Activated naive CD8-positive, alpha-beta T cell (primary cell): ENCODE data around the gene CRYGN.

Experiments used
- H3K27ac Mint-ChIP-seq: one replicate; pipeline ENCODE4 v1.8.0; 2021; ENCODE audit warnings: mixed read lengths
- H3K27me3 Mint-ChIP-seq: one replicate; pipeline ENCODE4 v1.8.0; 2021; ENCODE audit warnings: mixed read lengths
- H3K36me3 Mint-ChIP-seq: one replicate; pipeline ENCODE4 v1.8.0; 2021; ENCODE audit warnings: mixed read lengths
- H3K4me1 Mint-ChIP-seq: one replicate; pipeline ENCODE4 v1.8.0; 2021; ENCODE audit warnings: low read depth, mixed read lengths
- H3K4me3 Mint-ChIP-seq: one replicate; pipeline ENCODE4 v1.8.0; 2021; ENCODE audit warnings: mild to moderate bottlenecking, mixed read lengths
- H3K9me3 Mint-ChIP-seq: one replicate; pipeline ENCODE4 v1.8.0; 2021; ENCODE audit warnings: low read depth, mixed read lengths

The CRYGN gene

GRCh38 chr7:151413241-151413640 is 26.7 kb downstream of the CRYGN start:
- H3K27ac Mint-ChIP-seq, result no peak overlapping the region
- H3K27me3 Mint-ChIP-seq, result peaks cover 11% of the 10 kb centered on the region
- H3K4me3 Mint-ChIP-seq, result no peak overlapping the region
- H3K9me3 Mint-ChIP-seq, result no peaks in the 10 kb centered on the region
- peaks cover 2% of the 10 kb centered on the region for H3K36me3 Mint-ChIP-seq
- H3K4me1 Mint-ChIP-seq, result peaks cover 36% of the 10 kb centered on the region

DNA sequence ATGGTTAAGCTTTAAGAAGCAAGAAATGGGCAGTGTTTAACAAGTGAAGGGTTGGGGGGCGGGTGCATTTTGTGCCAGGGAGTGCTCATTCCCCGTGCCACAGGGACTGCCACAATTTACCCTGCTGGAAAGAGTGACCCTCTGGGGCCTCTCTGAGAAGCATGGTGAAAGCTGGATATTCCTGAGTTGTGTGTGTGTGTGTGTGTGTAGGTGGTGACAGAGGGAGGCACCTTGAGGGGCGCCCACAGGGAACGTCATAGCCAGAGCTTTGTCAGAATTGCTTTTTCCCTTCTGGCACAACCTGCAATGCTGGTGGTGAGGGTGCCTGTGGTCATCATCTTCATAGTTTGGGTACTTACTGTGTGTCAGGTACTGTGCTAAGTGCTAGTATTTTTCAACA is 27.6 kb downstream of the CRYGN start:
- peaks cover 11% of the 10 kb centered on the region for H3K27me3 Mint-ChIP-seq
- no peak overlapping the region for H3K4me3 Mint-ChIP-seq
- no peak overlapping the region for H3K27ac Mint-ChIP-seq

DNA sequence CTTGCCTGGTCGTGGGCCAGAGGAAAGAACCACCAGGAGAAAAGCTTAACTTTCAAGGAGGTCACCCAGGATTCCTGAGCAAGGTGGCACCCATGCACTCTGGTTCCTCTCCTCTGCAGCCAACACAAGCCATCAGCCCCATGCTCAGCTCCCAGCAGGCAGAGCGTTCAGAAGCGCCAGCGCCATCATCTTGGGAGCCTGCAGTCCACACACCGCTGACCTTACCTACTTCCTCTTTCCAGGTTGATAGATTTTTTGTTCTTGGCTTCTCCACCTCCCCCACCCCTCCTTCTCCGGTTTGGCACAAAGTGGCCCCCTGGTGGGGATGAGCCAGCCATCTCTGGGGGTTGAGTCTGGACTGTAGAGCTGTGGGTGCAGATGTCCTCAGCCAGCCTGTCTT is 28.4 kb downstream of the CRYGN start:
- Mint-ChIP-seq H3K27me3 (peaks cover 11% of the 10 kb centered on the region), H3K9me3 (no peaks in the 10 kb centered on the region), H3K4me1 (peaks cover 36% of the 10 kb centered on the region), H3K4me3 (no peak overlapping the region), H3K36me3 (no peaks in the 10 kb centered on the region), H3K27ac (no peak overlapping the region)

More for the DNA sequence above, 27.6 kb downstream of the CRYGN start:
- Mint-ChIP-seq H3K9me3 (no peaks in the 10 kb centered on the region), H3K36me3 (peaks cover 2% of the 10 kb centered on the region), H3K4me1 (peaks cover 36% of the 10 kb centered on the region)

DNA sequence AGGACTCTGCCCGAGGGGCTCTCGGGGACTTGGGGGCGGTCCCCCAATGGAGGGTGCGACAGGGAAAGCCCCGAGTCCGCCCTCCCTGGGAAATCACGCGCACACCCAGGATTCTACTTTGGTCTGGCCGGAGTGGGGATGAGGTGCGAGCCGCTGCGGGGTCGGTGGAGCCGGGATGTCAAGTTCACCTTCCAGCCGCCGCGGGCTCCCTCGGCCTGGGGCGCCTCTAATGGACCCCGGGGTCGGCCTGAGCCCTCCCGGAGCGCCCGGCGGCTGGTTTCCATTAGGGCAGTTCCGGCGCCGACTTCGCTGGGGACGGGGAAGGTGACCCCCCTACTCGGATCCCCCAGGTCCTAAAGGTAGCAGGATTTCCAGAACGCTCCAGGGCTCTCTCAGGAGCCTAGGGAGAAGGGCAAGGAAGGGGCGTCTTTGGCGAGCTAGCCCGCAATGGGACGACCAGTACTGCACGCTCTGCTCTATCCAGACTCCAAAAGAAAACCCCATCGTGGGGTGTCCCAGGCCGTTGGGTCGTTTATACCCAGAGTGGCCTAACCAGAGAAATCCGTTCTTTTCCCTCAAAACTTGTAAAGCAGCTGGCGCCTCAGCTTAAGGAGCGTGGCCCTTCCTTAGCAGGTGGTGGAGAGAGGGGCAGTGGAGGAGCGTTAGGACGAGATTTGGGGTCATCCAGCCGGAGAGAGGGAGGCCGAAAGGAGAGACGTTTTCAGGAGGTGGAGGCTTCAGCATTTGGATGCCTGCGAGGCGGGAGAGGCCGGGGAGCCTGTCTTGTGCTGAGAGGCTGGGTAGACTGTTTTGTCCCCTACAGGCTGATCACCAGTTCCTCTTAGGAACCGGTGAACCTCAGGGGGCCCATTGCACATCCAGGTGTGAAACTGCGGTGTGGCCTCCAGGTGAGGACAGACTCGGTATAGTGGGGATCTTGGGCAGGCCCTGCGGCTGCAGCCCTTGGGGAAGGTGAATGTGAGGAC is 29.2 kb downstream of the CRYGN start:
- Mint-ChIP-seq H3K4me3 (peak overlapping the region; percentile 48), H3K36me3 (no peaks in the 10 kb centered on the region), H3K27me3 (peaks cover 11% of the 10 kb centered on the region), H3K4me1 (peaks cover 36% of the 10 kb centered on the region), H3K9me3 (no peaks in the 10 kb centered on the region), H3K27ac (no peak overlapping the region)

GRCh38 chr7:151409667-151410404 is 30.1 kb downstream of the CRYGN start, which contains the start of gene WDR86:
Gene WDR86, minus strand, starts transcription at chr7:151410038. Its CDS starts 449 bp downstream, at chr7:151409589.
- Mint-ChIP-seq H3K4me1 (peaks cover 34% of the 10 kb centered on the region), H3K4me3 (peak within 1 kb of the TSS; percentile 90), H3K9me3 (no peaks in the 10 kb centered on the region), H3K27ac (no peak within 1 kb of the TSS), H3K36me3 (no peaks in the 10 kb centered on the region), H3K27me3 (peaks cover 11% of the 10 kb centered on the region)

- H3K4me3 Mint-ChIP-seq, result peak overlapping the region; percentile 90
- no peaks in the 10 kb centered on the region for H3K9me3 Mint-ChIP-seq
- peaks cover 28% of the 10 kb centered on the region for H3K4me1 Mint-ChIP-seq
- H3K27me3 Mint-ChIP-seq, result peaks cover 11% of the 10 kb centered on the region
- H3K36me3 Mint-ChIP-seq, result no peaks in the 10 kb centered on the region
- H3K27ac Mint-ChIP-seq, result no peak overlapping the region
Measured at GRCh38 chr7:151408839-151409666, 30.9 kb downstream of the CRYGN start.

DNA sequence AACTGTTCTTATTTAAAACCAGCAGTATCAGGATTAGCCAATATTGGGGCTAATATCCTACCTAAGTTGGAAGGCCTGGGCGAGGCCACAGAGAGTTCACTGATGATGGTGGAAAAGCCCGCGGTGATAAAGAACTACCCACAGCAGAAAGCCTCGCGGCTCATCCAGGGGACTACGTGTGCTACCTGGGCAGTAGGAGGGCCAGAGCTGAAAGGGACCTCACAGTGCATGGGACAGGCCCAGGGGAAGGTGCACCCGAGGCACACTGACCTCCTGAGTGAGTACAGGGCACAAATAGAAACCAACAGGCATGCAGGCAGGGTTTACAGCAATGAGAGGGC is 31.5 kb downstream of the CRYGN start:
- no peaks in the 10 kb centered on the region for H3K36me3 Mint-ChIP-seq
- H3K27ac Mint-ChIP-seq, result no peak overlapping the region
- H3K27me3 Mint-ChIP-seq, result peaks cover 11% of the 10 kb centered on the region
- no peaks in the 10 kb centered on the region for H3K9me3 Mint-ChIP-seq
- H3K4me3 Mint-ChIP-seq, result peak overlapping the region; percentile 90
- H3K4me1 Mint-ChIP-seq, result peaks cover 23% of the 10 kb centered on the region

- Mint-ChIP-seq H3K9me3 (no peaks in the 10 kb centered on the region), H3K27me3 (peaks cover 11% of the 10 kb centered on the region), H3K27ac (no peak overlapping the region), H3K4me3 (no peak overlapping the region), H3K4me1 (peaks cover 15% of the 10 kb centered on the region), H3K36me3 (no peaks in the 10 kb centered on the region)
Measured at GRCh38 chr7:151406886-151407583, 32.9 kb downstream of the CRYGN start.

DNA sequence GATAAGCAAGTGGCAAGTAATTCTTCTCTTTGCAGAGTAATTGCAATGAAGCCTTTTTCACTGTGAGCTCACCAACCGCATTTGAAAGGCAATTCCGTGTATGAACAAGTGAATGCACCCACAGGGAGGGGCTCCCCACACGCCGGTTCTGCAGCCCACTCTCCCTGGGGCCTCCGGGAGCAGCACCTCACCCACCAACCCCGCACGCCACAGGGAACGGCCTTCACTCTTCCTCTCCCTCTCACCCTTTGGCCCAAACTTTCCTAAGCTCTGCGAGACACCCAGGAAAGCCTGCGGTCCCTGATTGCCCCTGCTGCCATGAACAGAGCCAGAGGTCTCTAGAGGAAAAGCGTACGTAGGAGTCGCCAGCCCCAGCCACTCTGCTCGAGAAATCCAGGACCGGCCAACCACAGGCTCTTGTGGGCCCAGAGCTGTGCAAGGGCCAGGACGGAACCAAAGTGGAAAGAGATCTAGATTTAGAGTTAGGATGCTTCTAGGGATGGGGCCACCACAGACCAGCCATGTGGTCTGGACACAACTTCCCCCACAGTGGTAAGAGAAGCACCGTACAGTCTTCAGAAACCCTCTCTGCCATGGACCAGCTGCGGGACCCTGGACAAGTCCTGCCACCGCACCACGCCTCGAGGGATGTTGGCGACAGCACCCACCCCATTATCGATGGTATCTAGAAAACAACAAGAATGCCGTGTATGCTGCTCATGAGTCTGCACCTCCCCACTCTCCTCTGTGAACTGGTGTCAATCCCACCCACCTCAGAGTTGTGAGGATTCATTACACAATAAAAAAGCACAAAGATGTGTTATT is 33.7 kb downstream of the CRYGN start:
- peaks cover 10% of the 10 kb centered on the region for H3K27me3 Mint-ChIP-seq
- H3K36me3 Mint-ChIP-seq, result no peaks in the 10 kb centered on the region
- peaks cover 13% of the 10 kb centered on the region for H3K4me1 Mint-ChIP-seq
- no peaks in the 10 kb centered on the region for H3K9me3 Mint-ChIP-seq
- H3K27ac Mint-ChIP-seq, result no peak overlapping the region
- no peak overlapping the region for H3K4me3 Mint-ChIP-seq

GRCh38 chr7:151405588-151405987 is 34.4 kb downstream of the CRYGN start:
- Mint-ChIP-seq H3K9me3 (no peaks in the 10 kb centered on the region), H3K27me3 (peaks cover 5% of the 10 kb centered on the region), H3K4me3 (no peak overlapping the region), H3K27ac (no peak overlapping the region), H3K36me3 (no peaks in the 10 kb centered on the region), H3K4me1 (peaks cover 6% of the 10 kb centered on the region)

DNA sequence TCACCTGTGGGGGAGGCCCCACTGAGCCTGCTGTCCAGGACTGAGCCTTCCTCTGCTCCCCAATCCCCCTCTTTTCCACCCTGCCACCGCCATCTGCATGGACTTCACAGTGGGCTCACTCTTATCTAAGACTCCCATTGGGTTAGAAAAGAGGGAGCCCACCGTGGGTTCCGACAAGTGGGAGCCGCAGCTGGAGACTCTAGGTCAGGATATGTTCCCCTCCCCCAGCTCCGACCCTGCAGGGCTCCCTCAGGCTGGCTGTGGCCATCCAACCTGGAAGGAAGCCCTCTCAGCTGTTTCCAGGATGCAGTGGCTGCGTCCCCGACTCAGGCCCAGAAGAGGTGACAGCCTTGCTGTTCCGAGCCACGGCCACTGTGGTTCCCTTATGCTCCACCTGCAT is 34.9 kb downstream of the CRYGN start:
- H3K9me3 Mint-ChIP-seq, result no peaks in the 10 kb centered on the region
- peaks cover 6% of the 10 kb centered on the region for H3K4me1 Mint-ChIP-seq
- peaks cover 5% of the 10 kb centered on the region for H3K27me3 Mint-ChIP-seq
- no peak overlapping the region for H3K4me3 Mint-ChIP-seq
- no peak overlapping the region for H3K27ac Mint-ChIP-seq
- H3K36me3 Mint-ChIP-seq, result no peaks in the 10 kb centered on the region

GRCh38 chr7:151404216-151405011 is 35.5 kb downstream of the CRYGN start:
- Mint-ChIP-seq H3K9me3 (no peaks in the 10 kb centered on the region), H3K27me3 (peaks cover 5% of the 10 kb centered on the region), H3K4me1 (peaks cover 6% of the 10 kb centered on the region), H3K36me3 (no peaks in the 10 kb centered on the region), H3K4me3 (no peak overlapping the region), H3K27ac (no peak overlapping the region)

DNA sequence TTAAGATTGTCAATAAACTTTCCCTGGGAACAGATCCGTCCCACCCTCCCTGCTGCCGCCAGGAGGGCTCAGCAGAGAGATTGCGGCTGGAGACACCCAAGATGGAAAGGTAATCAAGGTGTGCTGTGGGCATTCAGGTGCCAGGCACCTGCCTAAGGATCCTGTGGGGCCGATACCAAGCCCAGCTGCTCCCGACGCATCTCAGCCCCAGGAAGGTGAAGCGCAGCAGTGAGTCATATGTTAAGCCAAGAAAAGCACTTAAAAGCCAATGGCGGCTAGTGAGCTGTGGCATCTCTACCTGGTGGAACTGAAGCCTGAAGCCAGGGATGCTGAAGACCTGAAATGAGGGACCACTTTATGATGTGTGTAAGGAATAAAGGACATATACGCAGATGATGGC is 36.2 kb downstream of the CRYGN start:
- Mint-ChIP-seq H3K36me3 (no peaks in the 10 kb centered on the region), H3K4me3 (no peak overlapping the region), H3K27ac (no peak overlapping the region), H3K9me3 (no peaks in the 10 kb centered on the region), H3K4me1 (peaks cover 4% of the 10 kb centered on the region), H3K27me3 (peaks cover 3% of the 10 kb centered on the region)
